Measurements from ENCODE around the gene PM20D1.

- TF ChIP-seq POLR2A (IDR thresholded peaks at IDR 0.05) (no peak), CTCF (IDR thresholded peaks at IDR 0.05) (no peak), EP300 (IDR thresholded peaks at IDR 0.05) (no peak)
Measured at GRCh38 chr1:205834751-205835150, 15.2 kb downstream of the PM20D1 start.

All from gastroesophageal sphincter (tissue), 3 donors.